ENCODE results near the gene GDF3.

GRCh38 chr12:7732993-7733392 lies 37.4 kb upstream of the GDF3 start:
- TF ChIP-seq EZH2phosphoT487 (IDR thresholded peaks at IDR 0.05; ENCODE audit: low read depth, severe bottlenecking, unreplicated experiment) = no peak
- TF ChIP-seq CTCF (IDR thresholded peaks at IDR 0.05; ENCODE audit: poor library complexity) = no peak
- TF ChIP-seq EZH2 (IDR thresholded peaks at IDR 0.05; ENCODE audit: borderline replicate concordance) = no peak

Data from hepatocyte (in vitro differentiated cells).